K562 (cell line): ENCODE measurements around the gene BPHL. TPM values are rescaled to one million over a fixed set of nuclear protein-coding genes. Genes with fewer than 3 reads are reported as not detected.

ENCODE experiments used
- ATF7 ChIP-seq: fragments of 450-650 bp; IDR thresholded peaks from 2 replicates; pipeline ENCODE4 v1.7.1; 2014; ENCODE audit warnings: mild to moderate bottlenecking, moderate library complexity
- CXXC5 ChIP-seq: fragments of 250-450 bp; sonication (Bioruptor Pico); IDR thresholded peaks from 2 replicates; pipeline ENCODE4 v1.8.0; 2022; ENCODE audit warnings: inconsistent platforms, mild to moderate bottlenecking, moderate library complexity
- ESRRA ChIP-seq: fragments of 450-650 bp; IDR thresholded peaks from 2 replicates; pipeline ENCODE4 v1.6.1; 2014; ENCODE audit warnings: low read depth, mild to moderate bottlenecking, moderate library complexity, borderline replicate concordance
- HDAC3 ChIP-seq: fragments of 450-650 bp; IDR thresholded peaks from 2 replicates; pipeline ENCODE4 v1.6.1; 2018; ENCODE audit warnings: borderline replicate concordance, mild to moderate bottlenecking, moderate library complexity; ENCODE audit not compliant: partially characterized antibody
- KLF1 ChIP-seq: fragments of 450-650 bp; IDR thresholded peaks from 2 replicates; pipeline ENCODE4 v1.6.1; 2016; ENCODE audit warnings: missing genetic modification characterization, missing compliant biosample characterization
- MEF2A ChIP-seq: IDR thresholded peaks from 2 replicates; pipeline ENCODE4 v1.6.1; 2011; ENCODE audit warnings: low read depth, mild to moderate bottlenecking, low read length, moderate library complexity; ENCODE audit not compliant: control insufficient read depth
- RBM39 ChIP-seq: fragments of 200-400 bp; formaldehyde crosslinking; optimal IDR thresholded peaks from 2 replicates; pipeline ENCODE3; 2018; ENCODE audit warnings: low read depth, low read length
- TAF9B ChIP-seq: fragments of 450-650 bp; IDR thresholded peaks from 2 replicates; pipeline ENCODE4 v1.6.1; 2018; ENCODE audit warnings: mild to moderate bottlenecking; ENCODE audit not compliant: partially characterized antibody
- ZFP30 ChIP-seq: fragments of 250-450 bp; sonication (Bioruptor Pico); IDR thresholded peaks from 2 replicates; pipeline ENCODE4 v1.8.0; 2022; ENCODE audit warnings: moderate library complexity, mild to moderate bottlenecking, inconsistent platforms, borderline replicate concordance
- ZNF282 ChIP-seq: sonication (generic); formaldehyde crosslinking; IDR thresholded peaks from 2 replicates; pipeline ENCODE4 v1.8.1; 2023; ENCODE audit warnings: missing genetic modification reagents
- polyA plus RNA-seq, 8 experiments: library from polyadenylated mRNA; depleted of rRNA in 4 of 8; stranded (reverse) in 5 of 8; unstranded in 3 of 8; fragments of >200 nt; fragmentation: Nextera tagmentation in 2 of 8; fragmentation: Illumina TruSeq in 1 of 8; extraction: Ambion mirVana in 2 of 8; extraction: Trizol in 1 of 8; gene quantifications; 2 replicates each; pipeline versions ENCODE4 v1.2.1 to v1.2.3, GENCODE V29; 2011 to 2014; ENCODE audit warnings: inconsistent platforms in 1 of 8, missing spikeins in 1 of 8
- total RNA-seq, 7 experiments: library from RNA; depleted of rRNA in 6 of 7; stranded (reverse); fragments of >200 nt in 6 of 7; fragmentation: Illumina TruSeq in 2 of 7; extraction: Trizol in 2 of 7; gene quantifications; 2 replicates each; pipeline versions ENCODE4 v1.2.1 to v1.2.3, GENCODE V29; 2011 to 2021; ENCODE audit warnings: low replicate concordance in 1 of 7
- TF ChIP-seq, protein P1 (sequence below): sonication (generic); formaldehyde crosslinking; IDR thresholded peaks from 2 replicates; pipeline ENCODE4 v1.8.0; 2023; ENCODE audit warnings: missing genetic modification reagents, mild to moderate bottlenecking, borderline replicate concordance
- TF ChIP-seq, protein P2 (sequence below): sonication (generic); formaldehyde crosslinking; IDR thresholded peaks from 2 replicates; pipeline ENCODE4 v1.9.0; 2022; ENCODE audit warnings: mild to moderate bottlenecking, missing genetic modification reagents
- TF ChIP-seq, protein P3 (sequence below): sonication (generic); formaldehyde crosslinking; IDR thresholded peaks from 2 replicates; pipeline ENCODE4 v1.8.1; 2023; ENCODE audit warnings: mild to moderate bottlenecking, missing genetic modification reagents
- TF ChIP-seq, protein P4 (sequence below): fragments of 450-650 bp; IDR thresholded peaks from 2 replicates; pipeline ENCODE4 v1.7.0; 2016; ENCODE audit warnings: borderline replicate concordance
- TF ChIP-seq, protein P5 (sequence below): sonication (generic); formaldehyde crosslinking; IDR thresholded peaks from 2 replicates; pipeline ENCODE4 v1.8.0; 2022; ENCODE audit warnings: mild to moderate bottlenecking, low read depth, missing genetic modification reagents

BPHL gene
- total and polyA plus RNA-seq, 9 of the 15 experiments (the other 6 are each of a cell fraction or from before 2014, with no cell fraction given), result 3.5 to 17.4 (median 8.2) TPM

DNA sequence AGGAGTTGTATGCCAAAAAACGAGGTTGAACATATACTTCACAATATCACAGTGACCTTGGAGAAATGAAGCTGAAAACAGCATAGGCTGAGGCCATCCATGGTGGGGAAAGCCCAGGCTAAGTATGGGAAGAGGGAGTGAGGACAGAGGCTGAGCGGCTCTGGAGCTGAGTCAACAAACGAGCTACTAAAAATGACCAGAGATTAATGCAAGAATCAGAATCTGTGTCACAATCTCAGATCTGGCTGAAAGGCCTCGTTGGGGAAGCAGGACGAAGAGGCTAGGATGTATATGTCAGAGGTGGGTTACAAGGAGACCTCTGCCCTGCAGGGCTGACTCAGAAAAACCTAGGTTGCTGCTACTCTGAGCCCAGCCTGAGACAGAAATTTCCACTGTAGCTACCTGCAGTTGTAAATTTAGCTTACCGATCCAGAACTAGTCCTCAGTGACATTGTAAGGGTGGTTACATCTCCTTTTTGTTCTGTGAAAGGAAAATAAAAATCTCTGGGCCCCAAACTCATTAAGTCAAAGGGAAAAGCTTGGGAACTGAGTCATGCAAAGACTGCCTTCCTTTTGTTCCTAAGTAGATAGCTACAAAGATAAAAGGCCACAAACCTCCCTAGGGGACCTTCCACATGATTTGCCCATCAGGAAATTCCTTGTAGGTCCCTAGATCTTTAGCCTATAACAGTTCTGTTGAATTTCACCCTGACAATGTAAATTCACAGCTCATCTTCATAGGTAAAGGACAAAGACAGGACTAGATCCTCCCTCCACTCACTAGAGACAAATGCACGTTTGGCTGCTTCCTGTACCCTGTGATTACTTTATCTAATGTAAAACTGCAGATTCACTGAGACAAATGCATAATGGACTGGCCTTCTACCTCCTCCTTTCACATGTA, 47.4 kb downstream of the BPHL start (continued):
- TF ChIP-seq, protein P1, sequence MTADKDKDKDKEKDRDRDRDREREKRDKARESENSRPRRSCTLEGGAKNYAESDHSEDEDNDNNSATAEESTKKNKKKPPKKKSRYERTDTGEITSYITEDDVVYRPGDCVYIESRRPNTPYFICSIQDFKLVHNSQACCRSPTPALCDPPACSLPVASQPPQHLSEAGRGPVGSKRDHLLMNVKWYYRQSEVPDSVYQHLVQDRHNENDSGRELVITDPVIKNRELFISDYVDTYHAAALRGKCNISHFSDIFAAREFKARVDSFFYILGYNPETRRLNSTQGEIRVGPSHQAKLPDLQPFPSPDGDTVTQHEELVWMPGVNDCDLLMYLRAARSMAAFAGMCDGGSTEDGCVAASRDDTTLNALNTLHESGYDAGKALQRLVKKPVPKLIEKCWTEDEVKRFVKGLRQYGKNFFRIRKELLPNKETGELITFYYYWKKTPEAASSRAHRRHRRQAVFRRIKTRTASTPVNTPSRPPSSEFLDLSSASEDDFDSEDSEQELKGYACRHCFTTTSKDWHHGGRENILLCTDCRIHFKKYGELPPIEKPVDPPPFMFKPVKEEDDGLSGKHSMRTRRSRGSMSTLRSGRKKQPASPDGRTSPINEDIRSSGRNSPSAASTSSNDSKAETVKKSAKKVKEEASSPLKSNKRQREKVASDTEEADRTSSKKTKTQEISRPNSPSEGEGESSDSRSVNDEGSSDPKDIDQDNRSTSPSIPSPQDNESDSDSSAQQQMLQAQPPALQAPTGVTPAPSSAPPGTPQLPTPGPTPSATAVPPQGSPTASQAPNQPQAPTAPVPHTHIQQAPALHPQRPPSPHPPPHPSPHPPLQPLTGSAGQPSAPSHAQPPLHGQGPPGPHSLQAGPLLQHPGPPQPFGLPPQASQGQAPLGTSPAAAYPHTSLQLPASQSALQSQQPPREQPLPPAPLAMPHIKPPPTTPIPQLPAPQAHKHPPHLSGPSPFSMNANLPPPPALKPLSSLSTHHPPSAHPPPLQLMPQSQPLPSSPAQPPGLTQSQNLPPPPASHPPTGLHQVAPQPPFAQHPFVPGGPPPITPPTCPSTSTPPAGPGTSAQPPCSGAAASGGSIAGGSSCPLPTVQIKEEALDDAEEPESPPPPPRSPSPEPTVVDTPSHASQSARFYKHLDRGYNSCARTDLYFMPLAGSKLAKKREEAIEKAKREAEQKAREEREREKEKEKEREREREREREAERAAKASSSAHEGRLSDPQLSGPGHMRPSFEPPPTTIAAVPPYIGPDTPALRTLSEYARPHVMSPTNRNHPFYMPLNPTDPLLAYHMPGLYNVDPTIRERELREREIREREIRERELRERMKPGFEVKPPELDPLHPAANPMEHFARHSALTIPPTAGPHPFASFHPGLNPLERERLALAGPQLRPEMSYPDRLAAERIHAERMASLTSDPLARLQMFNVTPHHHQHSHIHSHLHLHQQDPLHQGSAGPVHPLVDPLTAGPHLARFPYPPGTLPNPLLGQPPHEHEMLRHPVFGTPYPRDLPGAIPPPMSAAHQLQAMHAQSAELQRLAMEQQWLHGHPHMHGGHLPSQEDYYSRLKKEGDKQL (CRISPR knock-in tag), result no peak
- TF ChIP-seq RBM39 (no peak), ZFP30 (CRISPR knock-in tag) (no peak), MEF2A (no peak), ATF7 (0 out of 2 replicates have a peak, but pooled peaks have one; percentile 34), KLF1 (tag) (no peak), ESRRA (no peak), CXXC5 (no peak; the same call in 1 of the 2 replicates), TAF9B (peak; percentile 29), ZNF282 (CRISPR knock-in tag) (no peak), HDAC3 (no peak)
- TF ChIP-seq, protein P2, sequence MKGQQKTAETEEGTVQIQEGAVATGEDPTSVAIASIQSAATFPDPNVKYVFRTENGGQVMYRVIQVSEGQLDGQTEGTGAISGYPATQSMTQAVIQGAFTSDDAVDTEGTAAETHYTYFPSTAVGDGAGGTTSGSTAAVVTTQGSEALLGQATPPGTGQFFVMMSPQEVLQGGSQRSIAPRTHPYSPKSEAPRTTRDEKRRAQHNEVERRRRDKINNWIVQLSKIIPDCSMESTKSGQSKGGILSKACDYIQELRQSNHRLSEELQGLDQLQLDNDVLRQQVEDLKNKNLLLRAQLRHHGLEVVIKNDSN, result no peak
- TF ChIP-seq, protein P3, sequence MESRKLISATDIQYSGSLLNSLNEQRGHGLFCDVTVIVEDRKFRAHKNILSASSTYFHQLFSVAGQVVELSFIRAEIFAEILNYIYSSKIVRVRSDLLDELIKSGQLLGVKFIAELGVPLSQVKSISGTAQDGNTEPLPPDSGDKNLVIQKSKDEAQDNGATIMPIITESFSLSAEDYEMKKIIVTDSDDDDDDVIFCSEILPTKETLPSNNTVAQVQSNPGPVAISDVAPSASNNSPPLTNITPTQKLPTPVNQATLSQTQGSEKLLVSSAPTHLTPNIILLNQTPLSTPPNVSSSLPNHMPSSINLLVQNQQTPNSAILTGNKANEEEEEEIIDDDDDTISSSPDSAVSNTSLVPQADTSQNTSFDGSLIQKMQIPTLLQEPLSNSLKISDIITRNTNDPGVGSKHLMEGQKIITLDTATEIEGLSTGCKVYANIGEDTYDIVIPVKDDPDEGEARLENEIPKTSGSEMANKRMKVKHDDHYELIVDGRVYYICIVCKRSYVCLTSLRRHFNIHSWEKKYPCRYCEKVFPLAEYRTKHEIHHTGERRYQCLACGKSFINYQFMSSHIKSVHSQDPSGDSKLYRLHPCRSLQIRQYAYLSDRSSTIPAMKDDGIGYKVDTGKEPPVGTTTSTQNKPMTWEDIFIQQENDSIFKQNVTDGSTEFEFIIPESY (CRISPR knock-in tag), result no peak
- TF ChIP-seq, protein P4, sequence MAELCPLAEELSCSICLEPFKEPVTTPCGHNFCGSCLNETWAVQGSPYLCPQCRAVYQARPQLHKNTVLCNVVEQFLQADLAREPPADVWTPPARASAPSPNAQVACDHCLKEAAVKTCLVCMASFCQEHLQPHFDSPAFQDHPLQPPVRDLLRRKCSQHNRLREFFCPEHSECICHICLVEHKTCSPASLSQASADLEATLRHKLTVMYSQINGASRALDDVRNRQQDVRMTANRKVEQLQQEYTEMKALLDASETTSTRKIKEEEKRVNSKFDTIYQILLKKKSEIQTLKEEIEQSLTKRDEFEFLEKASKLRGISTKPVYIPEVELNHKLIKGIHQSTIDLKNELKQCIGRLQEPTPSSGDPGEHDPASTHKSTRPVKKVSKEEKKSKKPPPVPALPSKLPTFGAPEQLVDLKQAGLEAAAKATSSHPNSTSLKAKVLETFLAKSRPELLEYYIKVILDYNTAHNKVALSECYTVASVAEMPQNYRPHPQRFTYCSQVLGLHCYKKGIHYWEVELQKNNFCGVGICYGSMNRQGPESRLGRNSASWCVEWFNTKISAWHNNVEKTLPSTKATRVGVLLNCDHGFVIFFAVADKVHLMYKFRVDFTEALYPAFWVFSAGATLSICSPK, result no peak
- TF ChIP-seq, protein P5, sequence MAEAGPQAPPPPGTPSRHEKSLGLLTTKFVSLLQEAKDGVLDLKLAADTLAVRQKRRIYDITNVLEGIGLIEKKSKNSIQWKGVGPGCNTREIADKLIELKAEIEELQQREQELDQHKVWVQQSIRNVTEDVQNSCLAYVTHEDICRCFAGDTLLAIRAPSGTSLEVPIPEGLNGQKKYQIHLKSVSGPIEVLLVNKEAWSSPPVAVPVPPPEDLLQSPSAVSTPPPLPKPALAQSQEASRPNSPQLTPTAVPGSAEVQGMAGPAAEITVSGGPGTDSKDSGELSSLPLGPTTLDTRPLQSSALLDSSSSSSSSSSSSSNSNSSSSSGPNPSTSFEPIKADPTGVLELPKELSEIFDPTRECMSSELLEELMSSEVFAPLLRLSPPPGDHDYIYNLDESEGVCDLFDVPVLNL (CRISPR knock-in tag), result no peak
